Measurements from ENCODE around the gene NUTM2G.
"Not testable (repeated sequence)": the region's sequence is repeated elsewhere in the genome, so short reads cannot be mapped to it uniquely, and the experiment has no call there.

- TF ChIP-seq EP300, CTCF (IDR thresholded peaks at IDR 0.05): not testable (repeated sequence)
Observed at GRCh38 chr9:96915539-96915938, 13.1 kb upstream of the NUTM2G start.
